ENCODE measurements around the gene DAP. TPM values are rescaled to one million over a fixed set of nuclear protein-coding genes. Genes with fewer than 3 reads are reported as not detected.

Gene DAP
- total and polyA plus RNA-seq, 2 experiments from 2014 or later, result 30.0 to 105 TPM

GRCh38 chr5:10637944-10638343 lies 123.1 kb downstream of the DAP start:
- H3K27me3 ChIP-seq, result no peaks in the 10 kb centered on the region
- no peaks in the 10 kb centered on the region for H3K4me1 ChIP-seq (ENCODE audit: low read depth)
- no peak for TF ChIP-seq CTCF (IDR thresholded peaks at IDR 0.05; ENCODE audit: low read depth, low read length)
- H3K36me3 ChIP-seq, result no peaks in the 10 kb centered on the region
- no peaks in the 10 kb centered on the region for H3K9me3 ChIP-seq (ENCODE audit: low read depth)
- H3K4me3 ChIP-seq, result no peak overlapping the region
- no peak overlapping the region for H3K27ac ChIP-seq
- DNase-seq (ENCODE audit: low read depth in 1 of 2, low spot score in 1 of 2), result no peak

DNA sequence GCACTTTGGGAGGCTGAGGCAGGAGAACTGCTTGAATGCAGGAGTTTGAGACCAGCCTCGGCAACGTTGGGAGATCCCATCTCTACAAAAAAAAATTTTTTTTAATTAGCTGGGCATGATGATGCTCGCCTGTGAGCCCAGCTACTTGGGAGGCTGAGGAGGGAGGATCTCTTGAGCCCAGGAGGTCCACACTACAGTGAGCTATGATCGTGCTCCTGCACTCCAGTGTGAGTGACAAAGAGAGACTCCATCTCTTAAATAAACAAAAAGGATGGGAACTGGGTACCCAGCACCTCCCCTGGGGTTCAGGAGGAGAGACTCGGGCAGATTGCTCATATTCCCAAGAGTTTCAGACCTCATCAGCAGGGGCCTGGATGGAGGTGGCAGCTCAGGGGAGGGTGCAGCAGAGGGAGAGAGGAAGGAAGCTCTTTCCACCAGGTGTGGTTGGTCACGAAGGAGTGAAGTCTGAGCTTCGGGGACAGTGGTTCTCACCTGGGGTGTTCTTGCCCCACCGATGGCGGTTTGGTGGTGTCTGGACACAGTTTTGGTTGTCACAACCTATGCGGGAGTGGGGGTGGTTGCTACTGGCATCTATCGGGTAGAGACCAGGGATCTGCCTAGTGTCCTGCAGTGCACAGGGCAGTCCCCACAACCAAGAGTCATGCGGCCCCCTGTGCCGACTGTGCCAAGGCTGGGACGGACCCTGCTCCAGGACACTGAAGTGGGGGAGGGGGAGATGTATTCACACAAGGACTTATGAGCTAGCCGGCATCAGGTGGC lies 124.5 kb downstream of the DAP start:
- H3K27ac ChIP-seq, result no peak overlapping the region
- no peaks in the 10 kb centered on the region for H3K9me3 ChIP-seq (ENCODE audit: low read depth)
- no peak for DNase-seq (ENCODE audit: low read depth in 1 of 2, low spot score in 1 of 2)
- no peaks in the 10 kb centered on the region for H3K4me1 ChIP-seq (ENCODE audit: low read depth)
- no peaks in the 10 kb centered on the region for H3K27me3 ChIP-seq
- H3K36me3 ChIP-seq, result no peaks in the 10 kb centered on the region
- TF ChIP-seq CTCF (IDR thresholded peaks at IDR 0.05; ENCODE audit: low read depth, low read length), result no peak
- H3K4me3 ChIP-seq, result no peak overlapping the region

DNA sequence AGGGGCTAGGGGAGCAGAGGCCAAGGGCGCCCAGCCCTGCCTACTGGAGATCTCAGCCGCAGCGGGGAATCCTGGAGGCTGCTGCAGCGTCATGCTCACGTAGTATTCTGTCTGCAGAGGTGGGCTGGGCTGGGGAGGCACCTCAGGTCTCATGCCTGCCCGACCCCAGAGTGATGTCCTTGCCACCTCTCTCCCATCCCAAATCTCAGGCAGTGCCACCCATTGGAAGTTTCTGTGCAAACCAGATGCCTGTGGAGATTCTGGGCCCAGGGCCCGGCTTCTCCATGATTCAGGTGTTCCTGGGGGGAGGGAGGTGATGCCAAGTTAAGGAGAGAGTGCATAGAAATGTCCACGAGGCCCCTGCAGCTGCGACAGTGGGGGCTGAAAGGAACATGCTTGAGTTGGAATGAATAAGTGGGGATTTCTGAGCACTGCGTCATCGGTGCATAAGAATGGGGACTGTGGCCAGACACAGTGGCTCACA lies 125.1 kb downstream of the DAP start:
- DNase-seq (ENCODE audit: low read depth in 1 of 2, low spot score in 1 of 2), result no peak
- H3K36me3 ChIP-seq, result no peaks in the 10 kb centered on the region
- no peaks in the 10 kb centered on the region for H3K4me1 ChIP-seq (ENCODE audit: low read depth)
- H3K9me3 ChIP-seq (ENCODE audit: low read depth), result no peaks in the 10 kb centered on the region
- H3K4me3 ChIP-seq, result no peak overlapping the region
- no peaks in the 10 kb centered on the region for H3K27me3 ChIP-seq
- no peak for TF ChIP-seq CTCF (IDR thresholded peaks at IDR 0.05; ENCODE audit: low read depth, low read length)
- no peak overlapping the region for H3K27ac ChIP-seq

- no peaks in the 10 kb centered on the region for H3K27me3 ChIP-seq
- H3K4me3 ChIP-seq, result no peak overlapping the region
- H3K9me3 ChIP-seq (ENCODE audit: low read depth), result no peaks in the 10 kb centered on the region
- H3K36me3 ChIP-seq, result no peaks in the 10 kb centered on the region
- no peak for TF ChIP-seq CTCF (IDR thresholded peaks at IDR 0.05; ENCODE audit: low read depth, low read length)
- H3K27ac ChIP-seq, result no peak overlapping the region
- H3K4me1 ChIP-seq (ENCODE audit: low read depth), result no peaks in the 10 kb centered on the region
- peak in 1 of 2 donors; percentile 22 for DNase-seq (ENCODE audit: low read depth in 1 of 2, low spot score in 1 of 2)
Measured at GRCh38 chr5:10635257-10635866, 125.7 kb downstream of the DAP start.

DNA sequence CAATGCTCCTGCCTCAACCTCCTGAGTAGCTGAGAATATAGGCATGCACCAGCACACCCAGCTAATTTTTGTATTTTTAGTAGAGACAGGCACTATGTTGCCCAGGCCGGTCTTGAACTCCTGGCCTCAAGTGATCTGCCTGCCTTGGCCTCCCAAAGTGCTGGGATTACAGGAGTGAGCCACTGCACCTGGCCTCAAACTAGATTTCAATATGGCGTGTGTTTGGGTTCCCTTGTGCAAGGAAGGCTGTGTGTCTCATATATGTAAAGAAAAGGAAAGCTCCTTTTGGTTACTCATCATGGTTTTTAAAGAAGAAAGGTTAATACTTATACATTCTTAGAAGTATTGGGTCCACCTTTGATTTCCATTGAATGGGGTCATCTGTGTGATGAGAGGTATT lies 126.5 kb downstream of the DAP start:
- DNase-seq (ENCODE audit: low read depth in 1 of 2, low spot score in 1 of 2), result no peak
- Histone ChIP-seq H3K27ac (no peak overlapping the region), H3K4me3 (no peak overlapping the region), H3K27me3 (no peaks in the 10 kb centered on the region), H3K36me3 (no peaks in the 10 kb centered on the region), H3K4me1 (ENCODE audit: low read depth) (no peaks in the 10 kb centered on the region), H3K9me3 (ENCODE audit: low read depth) (no peaks in the 10 kb centered on the region)
- TF ChIP-seq CTCF (IDR thresholded peaks at IDR 0.05; ENCODE audit: low read depth, low read length), result no peak

All from cardiac muscle cell (in vitro differentiated cells and primary cell).